Aorta (tissue), 5 donors: ENCODE results near the gene AXL. TPM values are rescaled to one million over a fixed set of nuclear protein-coding genes. Genes with fewer than 3 reads are reported as not detected.

ENCODE experiments used
- ATAC-seq: fragments of 200-7000 bp; cut with Tn5 transposase; one replicate; pipeline ENCODE4 v1.9.1; 2022; ENCODE audit warnings: moderate library complexity; ENCODE audit not compliant: low FRiP score
- DNase-seq, 2 donors: peaks; one replicate each; pipeline ENCODE4 v3.0.0-alpha.2; 2020
- H3K27ac ChIP-seq, 2 donors: one replicate each; pipeline ENCODE4 v1.5.1; 2013; ENCODE audit warnings: low read length in 2 of 2, mild to moderate bottlenecking in 2 of 2, moderate library complexity in 2 of 2, control low read depth in 1 of 2, inconsistent platforms in 1 of 2, low read depth in 1 of 2
- H3K27me3 ChIP-seq, 2 donors: one replicate each; pipeline ENCODE4 v1.6.1; 2013; ENCODE audit warnings: control low read depth in 1 of 2, low read length in 1 of 2, mild to moderate bottlenecking in 1 of 2, moderate library complexity in 1 of 2; ENCODE audit not compliant: insufficient read depth in 2 of 2, control insufficient read depth in 1 of 2
- H3K36me3 ChIP-seq, 2 donors: one replicate each; pipeline ENCODE4 v1.6.1; 2013; ENCODE audit warnings: control low read depth in 1 of 2, low read length in 1 of 2, mild to moderate bottlenecking in 1 of 2; ENCODE audit not compliant: insufficient read depth in 2 of 2, control insufficient read depth in 1 of 2
- H3K4me1 ChIP-seq, 2 donors: one replicate each; pipeline ENCODE4 v1.6.1; 2013; ENCODE audit warnings: low read length in 2 of 2, control low read depth in 1 of 2, mild to moderate bottlenecking in 1 of 2, moderate library complexity in 1 of 2; ENCODE audit not compliant: insufficient read depth in 2 of 2, control insufficient read depth in 1 of 2
- H3K4me3 ChIP-seq, 2 donors: one replicate each; pipeline ENCODE4 v1.5.1; 2013; ENCODE audit warnings: low read length in 2 of 2, control low read depth in 1 of 2, mild to moderate bottlenecking in 1 of 2
- H3K9me3 ChIP-seq: one replicate; pipeline ENCODE4 v1.6.1; 2013; ENCODE audit warnings: mild to moderate bottlenecking, low read length; ENCODE audit not compliant: control insufficient read depth
- WGBS, 2 donors: extraction: QIAGEN DNeasy Blood & Tissue Kit; methylation state at CpG; one replicate each; pipeline ENCODE4 v1.1.7; 2013; 5-methylcytosine and 5-hydroxymethylcytosine counted together
- intact Hi-C, 2 donors: fragments of 100-400 bp; cut with DNase I; formaldehyde crosslinking; loops; one replicate each; pipeline versions ENCODE4 v1.14.2 to v1.15.0; 2022
- polyA plus RNA-seq, 2 donors: library from polyadenylated mRNA; stranded (reverse); fragments of 200-250 nt; gene quantifications; one replicate each; pipeline ENCODE4 v1.2.3, GENCODE V29; 2013
- total RNA-seq, 2 donors: library from RNA; stranded (reverse); fragmentation: NEBNext Ultra II Directional; extraction: Animal tissue kit (Norgen Biotek cat#: 25700); gene quantifications; one replicate each; pipeline ENCODE4 v1.2.1, GENCODE V29; 2021
- donor health status: healthy with polysubstance abuse.
- donor health status: Bipolar disorder and iron deficiency.
- donor health status: DM: no; HTN: no; CAD: no.
- donor health status: DM: no; HTN: no; CAD: no.
- donor health status: DM: yes; HTN: yes; CAD: no.

The AXL gene
- total and polyA plus RNA-seq, 4 donors: 14.8 to 106 (median 75.1) TPM

DNA sequence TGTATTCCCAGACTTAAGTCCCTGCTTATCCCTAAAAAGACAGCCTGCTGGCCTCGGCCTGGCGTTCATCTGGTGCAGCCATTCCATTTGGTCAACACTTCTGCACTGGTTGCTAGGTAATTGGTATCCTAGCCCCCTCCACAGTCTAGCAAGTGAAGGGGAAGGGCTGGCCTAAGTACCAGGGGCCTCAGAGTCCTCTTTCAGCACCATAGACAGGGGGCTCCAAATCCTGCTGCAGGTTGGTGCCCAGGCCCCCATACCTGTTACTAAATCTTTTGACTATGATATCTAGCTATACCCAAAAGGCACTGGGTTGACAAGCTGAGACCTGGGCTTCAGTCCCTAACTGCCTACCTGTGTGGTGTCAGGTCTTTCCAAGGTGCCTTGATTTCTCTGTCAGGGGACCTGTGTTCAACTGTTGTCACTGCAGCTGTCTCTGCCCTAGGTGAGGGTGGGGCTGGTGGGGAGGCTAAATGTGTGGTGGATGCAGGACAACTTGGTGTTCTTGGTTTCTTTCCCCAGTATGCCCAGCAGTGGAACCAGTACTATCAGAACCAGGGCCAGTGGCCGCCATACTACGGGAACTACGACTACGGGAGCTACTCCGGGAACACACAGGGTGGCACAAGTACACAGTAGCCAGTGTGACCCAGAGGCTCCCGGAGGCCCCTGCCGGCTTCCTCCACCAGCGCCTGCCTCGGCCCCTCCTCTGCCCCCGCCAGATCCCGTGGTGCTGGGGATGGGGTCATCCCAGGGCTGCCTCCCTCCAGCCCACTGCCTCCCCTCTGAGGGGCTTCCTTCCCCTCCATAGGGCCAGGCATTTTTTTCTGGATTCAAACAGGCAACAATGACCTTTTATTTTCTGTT is 87.1 kb downstream of the AXL start:
- H3K4me3 ChIP-seq: no peak overlapping the region
- no peaks in the 10 kb centered on the region for H3K9me3 ChIP-seq
- 75 to 77% methylated on average over 13 of the region's 13 CpGs for WGBS, 2 donors

GRCh38 chr19:41307090-41307875 is 88.3 kb downstream of the AXL start:
- 57 to 73% methylated on average over 8 of the region's 8 CpGs for WGBS, 2 donors
- intact Hi-C loops: loop anchor here in 1 of 2 donors (5.0 kb wide), 1 partner anchor 40 kb away; no protein-coding TSS in a partner anchor
- Histone ChIP-seq H3K4me1 (no peaks in the 10 kb centered on the region), H3K9me3 (no peaks in the 10 kb centered on the region), H3K36me3 (peaks cover 2 to 12% of the 10 kb centered on the region in 2 donors), H3K27me3 (no peaks in the 10 kb centered on the region), H3K27ac (no peak overlapping the region), H3K4me3 (no peak overlapping the region)
- ATAC-seq (no peak), DNase-seq (no peak)

More for the DNA sequence above, 87.1 kb downstream of the AXL start:
- DNase-seq (peak; percentile 36 to 70), ATAC-seq (no peak)
- Histone ChIP-seq H3K27ac (no peak overlapping the region), H3K27me3 (no peaks in the 10 kb centered on the region), H3K36me3 (peaks cover 2 to 12% of the 10 kb centered on the region in 2 donors), H3K4me1 (no peaks in the 10 kb centered on the region)
- intact Hi-C loops: loop anchor here in 1 of 2 donors (5.0 kb wide), 1 partner anchor 39 kb away; no protein-coding TSS in a partner anchor

DNA sequence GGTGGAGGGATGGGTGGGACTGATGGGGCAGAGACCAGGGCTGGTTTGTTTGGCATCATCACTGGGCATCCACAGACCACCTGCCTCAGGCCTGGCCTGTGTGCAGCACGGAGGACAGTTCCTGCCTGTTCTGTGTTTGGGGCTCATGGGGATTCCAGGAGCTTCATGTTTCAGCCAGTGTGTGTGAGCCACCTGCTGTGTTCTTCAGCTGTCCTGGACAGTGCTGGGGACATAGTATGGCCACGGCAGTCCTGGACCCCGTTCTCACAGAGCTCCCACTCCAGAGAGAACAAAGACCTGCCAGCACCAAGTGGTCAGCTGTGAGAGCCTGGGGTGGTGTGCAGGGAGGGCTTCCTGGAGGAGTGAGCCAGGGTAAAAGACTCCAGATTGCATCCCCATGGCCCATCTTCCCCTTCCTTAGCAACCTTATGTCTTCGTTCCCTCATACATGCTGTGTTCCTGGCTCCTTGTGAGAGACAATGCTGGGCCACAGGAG is 89.0 kb downstream of the AXL start:
- Histone ChIP-seq H3K27me3 (no peaks in the 10 kb centered on the region), H3K4me3 (no peak overlapping the region), H3K4me1 (no peaks in the 10 kb centered on the region), H3K27ac (peak overlapping the region in 1 of 2 donors; percentile 53), H3K36me3 (peaks cover 2 to 12% of the 10 kb centered on the region in 2 donors), H3K9me3 (no peaks in the 10 kb centered on the region)
- intact Hi-C loops: loop anchor here (2.0 to 5.0 kb wide), 3 partner anchors 41 to 103 kb away; partner anchors contain the start of gene HNRNPUL1 (in 1 of the 2)
- 42 to 43% methylated on average over 4 of the region's 4 CpGs for WGBS, 2 donors
- DNase-seq (peak; percentile 43 to 57), ATAC-seq (no peak)

DNA sequence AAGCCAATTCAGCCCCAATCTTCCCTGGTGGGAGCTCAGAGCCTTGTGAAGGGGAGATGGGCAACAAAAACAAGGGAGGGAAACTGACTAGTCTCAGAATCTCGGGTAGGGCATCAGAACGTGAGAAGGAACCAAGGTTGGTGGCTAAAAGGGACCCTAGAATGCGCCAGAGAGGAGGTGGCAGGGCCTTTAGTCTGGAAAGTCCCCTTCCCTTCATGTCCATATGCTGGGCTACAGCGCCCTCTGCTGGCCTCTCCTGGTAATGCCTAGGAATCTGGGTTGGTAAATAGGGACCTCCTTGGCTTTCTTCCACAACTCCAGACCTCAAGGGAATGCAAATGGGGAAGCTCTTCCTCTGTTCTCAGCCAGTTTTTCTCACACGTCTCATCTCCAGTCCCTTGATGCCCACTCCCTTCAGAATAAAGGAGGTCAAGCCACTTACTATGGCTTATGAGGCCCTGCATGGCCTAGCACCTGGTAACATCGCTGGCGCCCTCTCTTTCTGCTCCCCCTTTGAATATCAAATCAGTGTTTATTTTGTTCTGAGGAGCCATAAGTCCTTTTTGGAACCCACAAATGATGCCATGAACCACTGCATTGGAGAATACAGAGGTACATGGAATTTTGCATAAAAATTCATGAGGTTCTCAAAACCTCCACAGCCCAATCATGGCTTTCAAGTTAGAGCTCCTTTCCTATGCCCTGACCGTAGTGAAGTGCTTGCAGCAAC is 89.6 kb downstream of the AXL start:
- 16 to 20% methylated on average over 8 of the region's 8 CpGs for WGBS, 2 donors
- H3K9me3 ChIP-seq: no peaks in the 10 kb centered on the region
- peak overlapping the region in 1 of 2 donors; percentile 92 for H3K27ac ChIP-seq
- intact Hi-C loops: loop anchor here (2.0 to 5.0 kb wide), 3 partner anchors 41 to 104 kb away; partner anchors contain the start of gene HNRNPUL1 (in 1 of the 2)
- peak; percentile 88 for ATAC-seq
- no peaks in the 10 kb centered on the region for H3K27me3 ChIP-seq
- DNase-seq: peak; percentile 94 to 98
- H3K36me3 ChIP-seq: peaks cover 2 to 12% of the 10 kb centered on the region in 2 donors
- H3K4me3 ChIP-seq: peak overlapping the region in 1 of 2 donors; percentile 8
- no peaks in the 10 kb centered on the region for H3K4me1 ChIP-seq

GRCh38 chr19:41309180-41310032 is 90.4 kb downstream of the AXL start:
- Histone ChIP-seq H3K4me1 (no peaks in the 10 kb centered on the region), H3K27ac (peak overlapping the region; percentile 50 to 92), H3K27me3 (no peaks in the 10 kb centered on the region), H3K36me3 (peaks cover 2 to 10% of the 10 kb centered on the region in 2 donors), H3K9me3 (no peaks in the 10 kb centered on the region), H3K4me3 (peak overlapping the region; percentile 67 to 88)
- intact Hi-C loops: loop anchor here (1.0 to 5.0 kb wide), 5 partner anchors 16 to 105 kb away; partner anchors contain the start of genes HNRNPUL1 (in 1 of the 2) and TGFB1 (in 1 of the 2)
- 4 to 6% methylated on average over 26 of the region's 26 CpGs for WGBS, 2 donors
- ATAC-seq: peak; percentile 17
- DNase-seq: peak; percentile 49 to 71

GRCh38 chr19:41310033-41310831 is 91.2 kb downstream of the AXL start, which contains the start of gene CCDC97:
Gene CCDC97 (plus strand): TSS chr19:41310172. CDS start chr19:41310311, 139 bp downstream.
- WGBS, 2 donors: 0 to 1% methylated on average over 46 to 47 of the region's 47 CpGs
- intact Hi-C loops: loop anchor here in 1 of 2 donors (1.0 to 5.0 kb wide), 2 partner anchors 15 to 42 kb away; partner anchors contain the start of gene TGFB1
- Histone ChIP-seq H3K4me1 (no peaks in the 10 kb centered on the region), H3K27me3 (no peaks in the 10 kb centered on the region), H3K9me3 (no peaks in the 10 kb centered on the region), H3K27ac (peak within 1 kb of the TSS; percentile 50 to 92), H3K4me3 (peak within 1 kb of the TSS; percentile 67 to 88), H3K36me3 (peaks cover 2 to 6% of the 10 kb centered on the region in 2 donors)
- ATAC-seq (peak; percentile 93), DNase-seq (peak; percentile 91 to 96)

DNA sequence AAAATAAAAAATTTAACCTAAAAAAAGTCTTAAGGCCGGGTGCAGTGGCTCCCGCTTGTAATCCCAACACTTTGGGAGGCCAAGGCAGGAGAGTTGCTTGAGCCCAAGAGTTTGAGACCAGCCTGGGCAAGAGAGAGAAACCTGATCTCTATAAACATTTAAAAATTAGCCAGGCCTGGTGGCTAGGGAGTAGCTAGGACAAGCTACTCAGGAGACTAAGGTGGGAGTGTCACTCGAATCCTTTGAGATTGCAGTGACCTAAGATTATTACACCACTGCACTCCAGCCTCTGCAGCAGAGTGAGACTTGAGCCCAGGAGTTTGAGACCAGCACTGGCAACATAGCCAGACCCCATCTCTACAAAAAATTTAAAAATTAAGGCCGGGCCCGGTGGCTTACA is 92.0 kb downstream of the AXL start:
- Histone ChIP-seq H3K27me3 (no peaks in the 10 kb centered on the region), H3K36me3 (peaks cover 2% of the 10 kb centered on the region in 2 donors), H3K9me3 (no peaks in the 10 kb centered on the region), H3K4me3 (peak overlapping the region in 1 of 2 donors; percentile 67), H3K27ac (no peak overlapping the region), H3K4me1 (no peaks in the 10 kb centered on the region)
- DNase-seq (peak; percentile 6 to 53), ATAC-seq (no peak)
- 33 to 40% methylated on average over 5 of the region's 5 CpGs for WGBS, 2 donors
- intact Hi-C loops: loop anchor here in 1 of 2 donors (5.0 kb wide), 1 partner anchor 41 kb away; the partner anchor contains the start of gene TGFB1
